ENCODE measurements around the gene NAP1L4.

DNA sequence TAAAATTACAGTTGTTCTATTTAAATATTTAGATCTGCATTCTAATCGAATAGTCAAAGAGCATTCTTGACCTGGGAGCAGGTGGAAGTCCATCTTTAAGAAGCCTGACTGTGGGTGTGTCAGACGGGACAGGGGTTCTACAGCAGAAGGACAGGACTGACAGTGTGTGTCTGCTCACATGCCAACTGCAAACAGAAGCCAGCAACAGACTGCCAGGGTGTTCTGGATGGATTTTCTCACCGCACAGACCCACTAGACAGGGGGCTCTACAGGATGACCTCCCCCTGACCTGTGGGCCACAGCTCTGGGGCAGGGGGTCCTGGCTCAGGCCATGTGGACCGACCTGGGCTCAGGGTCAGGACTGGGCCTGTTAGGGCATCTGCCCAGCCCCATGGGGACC lies 22.8 kb upstream of the NAP1L4 start:
- TF ChIP-seq, protein P1, sequence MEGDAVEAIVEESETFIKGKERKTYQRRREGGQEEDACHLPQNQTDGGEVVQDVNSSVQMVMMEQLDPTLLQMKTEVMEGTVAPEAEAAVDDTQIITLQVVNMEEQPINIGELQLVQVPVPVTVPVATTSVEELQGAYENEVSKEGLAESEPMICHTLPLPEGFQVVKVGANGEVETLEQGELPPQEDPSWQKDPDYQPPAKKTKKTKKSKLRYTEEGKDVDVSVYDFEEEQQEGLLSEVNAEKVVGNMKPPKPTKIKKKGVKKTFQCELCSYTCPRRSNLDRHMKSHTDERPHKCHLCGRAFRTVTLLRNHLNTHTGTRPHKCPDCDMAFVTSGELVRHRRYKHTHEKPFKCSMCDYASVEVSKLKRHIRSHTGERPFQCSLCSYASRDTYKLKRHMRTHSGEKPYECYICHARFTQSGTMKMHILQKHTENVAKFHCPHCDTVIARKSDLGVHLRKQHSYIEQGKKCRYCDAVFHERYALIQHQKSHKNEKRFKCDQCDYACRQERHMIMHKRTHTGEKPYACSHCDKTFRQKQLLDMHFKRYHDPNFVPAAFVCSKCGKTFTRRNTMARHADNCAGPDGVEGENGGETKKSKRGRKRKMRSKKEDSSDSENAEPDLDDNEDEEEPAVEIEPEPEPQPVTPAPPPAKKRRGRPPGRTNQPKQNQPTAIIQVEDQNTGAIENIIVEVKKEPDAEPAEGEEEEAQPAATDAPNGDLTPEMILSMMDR (IDR thresholded peaks at IDR 0.05 in 2 of 3, conservative IDR thresholded peaks at IDR 0.05 in 1 of 3; ENCODE audit: borderline replicate concordance in 1 of 3, insufficient read depth in 1 of 3, low read depth in 2 of 3, low read length in 2 of 3) = no peak
- TF ChIP-seq JUND (IDR thresholded peaks at IDR 0.05) (no peak), POLR2AphosphoS5 (IDR thresholded peaks at IDR 0.05; ENCODE audit: low read depth, low read length) (no peak)

Measured in HCT116 (cell line).